ENCODE results near the gene JPH3.

DNA sequence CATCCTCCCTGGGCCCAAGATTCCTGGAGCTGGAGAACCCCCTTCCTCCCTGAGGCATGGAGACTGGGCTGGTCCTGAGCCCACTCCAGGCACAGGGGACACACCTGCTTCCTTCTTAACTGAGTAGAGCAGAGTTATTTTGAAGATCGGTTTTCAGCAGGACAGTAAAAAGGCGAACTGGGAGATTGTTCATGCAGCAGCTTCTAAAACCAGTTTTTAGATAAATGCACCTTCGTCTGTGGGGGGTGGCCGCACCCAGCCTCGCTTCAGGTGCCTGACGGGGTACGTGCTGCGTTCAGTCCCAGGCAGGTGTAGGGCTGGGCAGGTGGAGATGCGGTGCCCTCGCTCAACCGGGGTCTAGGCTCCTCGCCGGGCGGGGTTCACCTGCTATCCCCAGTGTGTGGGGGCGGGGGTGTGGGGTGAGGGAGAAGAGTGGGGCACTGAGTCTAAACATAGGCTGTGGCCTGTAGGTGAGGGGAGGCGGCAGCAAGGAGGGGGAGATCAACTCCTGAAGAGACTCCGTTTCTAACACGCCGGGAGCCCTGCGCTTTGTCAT is 69.5 kb downstream of the JPH3 start:
- TF ChIP-seq ZNF274 (IDR thresholded peaks at IDR 0.05; ENCODE audit: low read depth, low read length) = no peak
- no peak for TF ChIP-seq YY1 (IDR thresholded peaks at IDR 0.05; ENCODE audit: insufficient read depth, insufficient read length)
- no peak for TF ChIP-seq SUZ12 (IDR thresholded peaks at IDR 0.05; ENCODE audit: extremely low read depth, insufficient read depth, insufficient read length)
